AG20443 (cell line): ENCODE results near the gene RBM4.
A peak's percentile ranks its signal among the peaks of the same experiment; 100 is the strongest.
"Not testable (repeated sequence)": the region's sequence is repeated elsewhere in the genome, so short reads cannot be mapped to it uniquely, and the experiment has no call there.

Experiments used
- DNase-seq: peaks from one replicate; pipeline ENCODE4 v3.0.0; 2012; ENCODE audit warnings: low spot score, mixed read lengths

The RBM4 gene

GRCh38 chr11:66616379-66617154 is 21.9 kb upstream of the RBM4 start, which contains the start of gene RBM14:
RBM14 (plus strand) TSS chr11:66616630; CDS start chr11:66616721, 91 bp downstream.
- peak; percentile 99 for DNase-seq

- DNase-seq, result no peak
These were observed 21.2 kb upstream of the RBM4 start for GRCh38 chr11:66617155-66617834.

- peak; percentile 22 for DNase-seq
These were observed 19.4 kb upstream of the RBM4 start for GRCh38 chr11:66619080-66619554.

- DNase-seq, result no peak
These were observed 14.1 kb upstream of the RBM4 start for GRCh38 chr11:66624450-66624849.

- DNase-seq, result no peak
These were observed 13.3 kb upstream of the RBM4 start for GRCh38 chr11:66625041-66625751.

GRCh38 chr11:66625752-66626149 is 12.8 kb upstream of the RBM4 start:
- DNase-seq, result no peak

GRCh38 chr11:66626382-66626781 is 12.1 kb upstream of the RBM4 start:
- no peak for DNase-seq

- DNase-seq, result no peak
These were observed 11.6 kb upstream of the RBM4 start for GRCh38 chr11:66626926-66627325.

GRCh38 chr11:66628061-66628603 is 10.4 kb upstream of the RBM4 start:
- DNase-seq, result no peak

- DNase-seq, result no peak
These were observed 9.1 kb upstream of the RBM4 start for GRCh38 chr11:66629356-66629755.

GRCh38 chr11:66631883-66632282 is 6.6 kb upstream of the RBM4 start:
- no peak for DNase-seq

GRCh38 chr11:66632952-66633351 is 5.6 kb upstream of the RBM4 start:
- DNase-seq, result no peak

- DNase-seq, result no peak
These were observed 2.1 kb upstream of the RBM4 start for GRCh38 chr11:66636411-66636810.

- no peak for DNase-seq
These were observed 836 bp upstream of the RBM4 start for GRCh38 chr11:66637557-66638176.

- DNase-seq, result peak; percentile 28
These were observed 737 bp downstream of the RBM4 start for GRCh38 chr11:66639066-66639813.

- not testable (repeated sequence) for DNase-seq
These were observed 1.4 kb downstream of the RBM4 start for GRCh38 chr11:66639814-66640340.

- no peak for DNase-seq
These were observed 3.3 kb downstream of the RBM4 start for GRCh38 chr11:66641834-66642233.

GRCh38 chr11:66643745-66644437 is 5.4 kb downstream of the RBM4 start:
- no peak for DNase-seq

- DNase-seq, result no peak
These were observed 8.3 kb downstream of the RBM4 start for GRCh38 chr11:66646828-66647227.

- DNase-seq, result no peak
These were observed 11.4 kb downstream of the RBM4 start for GRCh38 chr11:66649903-66650302.
